GM12878 (cell line): Measurements from ENCODE around the gene RRP12. TPM values are rescaled to one million over a fixed set of nuclear protein-coding genes. Genes with fewer than 3 reads are reported as not detected.

Experiments
- FOXM1 ChIP-seq: IDR thresholded peaks from 2 replicates; pipeline ENCODE4 v1.6.1; 2012; ENCODE audit warnings: low read depth, mild to moderate bottlenecking, inconsistent platforms, low read length, moderate library complexity
- MYB ChIP-seq: fragments of 150-350 bp; IDR thresholded peaks from 2 replicates; pipeline ENCODE4 v1.6.1; 2014; ENCODE audit warnings: mild to moderate bottlenecking, low read depth, low read length, borderline replicate concordance
- NFYB ChIP-seq: IDR thresholded peaks from 2 replicates; pipeline ENCODE4 v1.6.1; 2011; ENCODE audit warnings: low read depth, mild to moderate bottlenecking, low read length, improper control_type of control experiment, moderate library complexity; ENCODE audit not compliant: insufficient read depth
- SMAD5 ChIP-seq: IDR thresholded peaks from 2 replicates; pipeline ENCODE4 v1.6.1; 2016; ENCODE audit warnings: antibody characterized with exemption, low read depth
- SREBF1 ChIP-seq: IDR thresholded peaks from 2 replicates; pipeline ENCODE4 v1.6.1; 2012; ENCODE audit warnings: mild to moderate bottlenecking, low read length
- TCF7 ChIP-seq: IDR thresholded peaks from 2 replicates; pipeline ENCODE4 v1.6.1; 2014; ENCODE audit warnings: antibody characterized with exemption, borderline replicate concordance
- ZNF622 ChIP-seq: fragments of 450-650 bp; IDR thresholded peaks from 2 replicates; pipeline ENCODE4 v1.6.1; 2017; ENCODE audit warnings: mild to moderate bottlenecking, inconsistent platforms
- polyA plus RNA-seq, 11 experiments: library from polyadenylated mRNA; depleted of rRNA in 4 of 11; unstranded in 6 of 11; stranded (reverse) in 5 of 11; fragments of >200 nt; fragmentation: Nextera tagmentation in 4 of 11; fragmentation: Illumina TruSeq in 1 of 11; extraction: Ambion mirVana in 4 of 11; extraction: Trizol in 1 of 11; gene quantifications; 1 replicate in 1 of 11; 2 replicates in 10 of 11; pipeline versions ENCODE4 v1.2.1 to v1.2.3, GENCODE V29; 2011 to 2016; ENCODE audit warnings: inconsistent platforms in 2 of 11, missing spikeins in 2 of 11, low read depth in 1 of 11
- total RNA-seq, 4 experiments: library from RNA; depleted of rRNA in 3 of 4; stranded (reverse); fragments of >200 nt in 3 of 4; fragmentation: Illumina TruSeq in 1 of 4; extraction: Trizol in 1 of 4; gene quantifications; 2 replicates each; pipeline versions ENCODE4 v1.2.1 to v1.2.3, GENCODE V29; 2013 to 2021
- TF ChIP-seq, protein P1 (sequence below): IDR thresholded peaks from 2 replicates; pipeline ENCODE4 v1.6.1; 2012; ENCODE audit warnings: improper control_type of control experiment, low read depth, low read length; ENCODE audit not compliant: insufficient replicate concordance

Gene RRP12
- total and polyA plus RNA-seq, 10 of the 15 experiments (the other 5 are each of a cell fraction or from before 2014, with no cell fraction given), result 5.3 to 48.7 (median 16.8) TPM

DNA sequence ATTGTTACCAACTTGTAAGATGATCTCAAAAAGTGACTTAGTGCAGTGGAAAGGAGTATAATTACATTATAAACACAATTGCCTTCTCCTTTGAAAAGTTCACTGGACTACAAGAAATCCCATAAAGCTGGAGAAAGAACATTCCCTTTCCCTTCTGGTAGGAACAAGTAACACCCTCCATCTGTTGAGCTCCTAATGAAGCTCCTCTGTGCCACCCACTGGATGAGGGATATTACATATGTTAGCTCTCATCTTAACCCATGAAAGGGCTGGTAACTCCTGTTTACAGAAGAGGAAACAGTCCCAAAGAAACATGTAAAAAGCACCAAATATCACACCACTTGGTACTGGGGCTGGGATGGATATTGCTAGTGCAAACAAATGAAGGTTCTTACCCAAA lies 32.9 kb upstream of the RRP12 start (continued):
- TF ChIP-seq SREBF1, result no peak
- TF ChIP-seq, protein P1, sequence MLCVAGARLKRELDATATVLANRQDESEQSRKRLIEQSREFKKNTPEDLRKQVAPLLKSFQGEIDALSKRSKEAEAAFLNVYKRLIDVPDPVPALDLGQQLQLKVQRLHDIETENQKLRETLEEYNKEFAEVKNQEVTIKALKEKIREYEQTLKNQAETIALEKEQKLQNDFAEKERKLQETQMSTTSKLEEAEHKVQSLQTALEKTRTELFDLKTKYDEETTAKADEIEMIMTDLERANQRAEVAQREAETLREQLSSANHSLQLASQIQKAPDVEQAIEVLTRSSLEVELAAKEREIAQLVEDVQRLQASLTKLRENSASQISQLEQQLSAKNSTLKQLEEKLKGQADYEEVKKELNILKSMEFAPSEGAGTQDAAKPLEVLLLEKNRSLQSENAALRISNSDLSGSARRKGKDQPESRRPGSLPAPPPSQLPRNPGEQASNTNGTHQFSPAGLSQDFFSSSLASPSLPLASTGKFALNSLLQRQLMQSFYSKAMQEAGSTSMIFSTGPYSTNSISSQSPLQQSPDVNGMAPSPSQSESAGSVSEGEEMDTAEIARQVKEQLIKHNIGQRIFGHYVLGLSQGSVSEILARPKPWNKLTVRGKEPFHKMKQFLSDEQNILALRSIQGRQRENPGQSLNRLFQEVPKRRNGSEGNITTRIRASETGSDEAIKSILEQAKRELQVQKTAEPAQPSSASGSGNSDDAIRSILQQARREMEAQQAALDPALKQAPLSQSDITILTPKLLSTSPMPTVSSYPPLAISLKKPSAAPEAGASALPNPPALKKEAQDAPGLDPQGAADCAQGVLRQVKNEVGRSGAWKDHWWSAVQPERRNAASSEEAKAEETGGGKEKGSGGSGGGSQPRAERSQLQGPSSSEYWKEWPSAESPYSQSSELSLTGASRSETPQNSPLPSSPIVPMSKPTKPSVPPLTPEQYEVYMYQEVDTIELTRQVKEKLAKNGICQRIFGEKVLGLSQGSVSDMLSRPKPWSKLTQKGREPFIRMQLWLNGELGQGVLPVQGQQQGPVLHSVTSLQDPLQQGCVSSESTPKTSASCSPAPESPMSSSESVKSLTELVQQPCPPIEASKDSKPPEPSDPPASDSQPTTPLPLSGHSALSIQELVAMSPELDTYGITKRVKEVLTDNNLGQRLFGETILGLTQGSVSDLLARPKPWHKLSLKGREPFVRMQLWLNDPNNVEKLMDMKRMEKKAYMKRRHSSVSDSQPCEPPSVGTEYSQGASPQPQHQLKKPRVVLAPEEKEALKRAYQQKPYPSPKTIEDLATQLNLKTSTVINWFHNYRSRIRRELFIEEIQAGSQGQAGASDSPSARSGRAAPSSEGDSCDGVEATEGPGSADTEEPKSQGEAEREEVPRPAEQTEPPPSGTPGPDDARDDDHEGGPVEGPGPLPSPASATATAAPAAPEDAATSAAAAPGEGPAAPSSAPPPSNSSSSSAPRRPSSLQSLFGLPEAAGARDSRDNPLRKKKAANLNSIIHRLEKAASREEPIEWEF, result no peak
- no peak for TF ChIP-seq NFYB
- TF ChIP-seq TCF7, result 0 out of 2 replicates have a peak, but pooled peaks have one; percentile 15
- TF ChIP-seq SMAD5, result no peak
- TF ChIP-seq ZNF622, result no peak
- TF ChIP-seq FOXM1, result peak; percentile 27; the same call in 1 of the 2 replicates
- TF ChIP-seq MYB, result no peak
